Endothelial cell of umbilical vein (primary cell): ENCODE results near the gene CYP1A1.

Source experiments
- CTCF ChIP-seq, 2 donors: IDR thresholded peaks; 1 replicate in 1 of 2; 2 replicates in 1 of 2; pipeline ENCODE4 v1.5.1; 2011; ENCODE audit warnings: low read length in 2 of 2, mild to moderate bottlenecking in 2 of 2, moderate library complexity in 2 of 2, control low read depth in 1 of 2, inconsistent platforms in 1 of 2, low read depth in 1 of 2; ENCODE audit not compliant: insufficient read depth in 1 of 2; ENCODE audit errors: extremely low read depth in 1 of 2
- EZH2 ChIP-seq: IDR thresholded peaks from 2 replicates; pipeline ENCODE4 v1.6.1; 2012; ENCODE audit warnings: borderline replicate concordance, low read depth, mild to moderate bottlenecking, moderate library complexity, low read length, inconsistent platforms; ENCODE audit not compliant: severe bottlenecking
- JUN ChIP-seq: IDR thresholded peaks from 2 replicates; pipeline ENCODE4 v1.6.1; 2011; ENCODE audit warnings: borderline replicate concordance, low read depth; ENCODE audit not compliant: insufficient read length, insufficient read depth
- MAX ChIP-seq: IDR thresholded peaks from 2 replicates; pipeline ENCODE4 v1.6.1; 2011; ENCODE audit not compliant: insufficient read depth, insufficient read length
- POLR2A ChIP-seq: IDR thresholded peaks from 2 replicates; pipeline ENCODE4 v1.6.1; 2012; ENCODE audit warnings: low read depth, mild to moderate bottlenecking, control low read depth, low read length
- POLR2AphosphoS5 ChIP-seq: IDR thresholded peaks from 2 replicates; pipeline ENCODE4 v1.6.1; 2012; ENCODE audit warnings: low read depth, mild to moderate bottlenecking, control low read depth, low read length, moderate library complexity; ENCODE audit not compliant: insufficient read depth

- TF ChIP-seq CTCF (IDR thresholded peaks at IDR 0.05; ENCODE audit: extremely low read depth in 1 of 2, insufficient read depth in 1 of 2, low read depth in 1 of 2, low read length in 2 of 2) (no peak), EZH2 (no peak), POLR2AphosphoS5 (no peak), JUN (no peak), POLR2A (no peak), MAX (no peak)
Observed at GRCh38 chr15:74733269-74733668, 7.9 kb upstream of the CYP1A1 start.
